Tibial nerve (tissue), 4 donors: ENCODE measurements around the gene CES2.

Experiments used
- EP300 ChIP-seq, 2 donors: sonication (generic); formaldehyde crosslinking; IDR thresholded peaks; one replicate each; pipeline ENCODE4 v1.6.1; 2017; ENCODE audit warnings: antibody characterized with exemption in 2 of 2, mild to moderate bottlenecking in 1 of 2
- POLR2A ChIP-seq, 2 donors: fragments of 450-650 bp; IDR thresholded peaks; one replicate each; pipeline ENCODE4 v1.6.1; 2017; ENCODE audit warnings: antibody characterized with exemption in 2 of 2, mild to moderate bottlenecking in 2 of 2, moderate library complexity in 2 of 2
- TF ChIP-seq, protein P1 (sequence below), 5 experiments: fragments of 200-600 bp in 3 of 5; fragments of 450-650 bp in 2 of 5; sonication (generic) in 3 of 5; IDR thresholded peaks; one replicate each; pipeline ENCODE4 v1.5.1; 2016 to 2019; ENCODE audit warnings: antibody characterized with exemption in 5 of 5, mild to moderate bottlenecking in 3 of 5, moderate library complexity in 2 of 5

DNA sequence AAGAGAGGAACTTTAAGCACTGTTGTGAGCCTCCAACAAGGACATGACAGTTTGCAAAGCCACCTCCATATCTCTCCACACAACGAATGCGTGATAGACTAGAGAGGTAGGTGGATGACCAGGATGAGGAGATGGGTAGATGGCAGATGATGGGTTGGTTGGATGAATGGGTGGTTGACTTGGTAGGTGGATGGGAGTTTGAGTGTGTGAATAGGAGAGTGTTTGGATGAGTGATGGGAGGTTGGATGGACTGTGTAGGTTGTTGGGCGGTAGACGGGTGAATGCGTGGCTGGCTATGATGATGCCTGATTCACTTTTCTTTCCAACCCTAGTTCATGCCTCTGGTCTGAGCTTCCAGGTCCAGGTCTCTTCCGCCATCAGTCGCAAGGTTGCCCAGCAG, 20.8 kb upstream of the CES2 start:
- TF ChIP-seq, protein P1, sequence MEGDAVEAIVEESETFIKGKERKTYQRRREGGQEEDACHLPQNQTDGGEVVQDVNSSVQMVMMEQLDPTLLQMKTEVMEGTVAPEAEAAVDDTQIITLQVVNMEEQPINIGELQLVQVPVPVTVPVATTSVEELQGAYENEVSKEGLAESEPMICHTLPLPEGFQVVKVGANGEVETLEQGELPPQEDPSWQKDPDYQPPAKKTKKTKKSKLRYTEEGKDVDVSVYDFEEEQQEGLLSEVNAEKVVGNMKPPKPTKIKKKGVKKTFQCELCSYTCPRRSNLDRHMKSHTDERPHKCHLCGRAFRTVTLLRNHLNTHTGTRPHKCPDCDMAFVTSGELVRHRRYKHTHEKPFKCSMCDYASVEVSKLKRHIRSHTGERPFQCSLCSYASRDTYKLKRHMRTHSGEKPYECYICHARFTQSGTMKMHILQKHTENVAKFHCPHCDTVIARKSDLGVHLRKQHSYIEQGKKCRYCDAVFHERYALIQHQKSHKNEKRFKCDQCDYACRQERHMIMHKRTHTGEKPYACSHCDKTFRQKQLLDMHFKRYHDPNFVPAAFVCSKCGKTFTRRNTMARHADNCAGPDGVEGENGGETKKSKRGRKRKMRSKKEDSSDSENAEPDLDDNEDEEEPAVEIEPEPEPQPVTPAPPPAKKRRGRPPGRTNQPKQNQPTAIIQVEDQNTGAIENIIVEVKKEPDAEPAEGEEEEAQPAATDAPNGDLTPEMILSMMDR (IDR thresholded peaks at IDR 0.05), result no peak
- TF ChIP-seq POLR2A (IDR thresholded peaks at IDR 0.05) (no peak), EP300 (IDR thresholded peaks at IDR 0.05) (no peak)
